ENCODE measurements around the gene METAP1D. TPM values are rescaled to one million over a fixed set of nuclear protein-coding genes. Genes with fewer than 3 reads are reported as not detected.

METAP1D gene
- total RNA-seq, 6 donors from 2014 or later, result 0.11 to 6.3 (median 2.9) TPM

DNA sequence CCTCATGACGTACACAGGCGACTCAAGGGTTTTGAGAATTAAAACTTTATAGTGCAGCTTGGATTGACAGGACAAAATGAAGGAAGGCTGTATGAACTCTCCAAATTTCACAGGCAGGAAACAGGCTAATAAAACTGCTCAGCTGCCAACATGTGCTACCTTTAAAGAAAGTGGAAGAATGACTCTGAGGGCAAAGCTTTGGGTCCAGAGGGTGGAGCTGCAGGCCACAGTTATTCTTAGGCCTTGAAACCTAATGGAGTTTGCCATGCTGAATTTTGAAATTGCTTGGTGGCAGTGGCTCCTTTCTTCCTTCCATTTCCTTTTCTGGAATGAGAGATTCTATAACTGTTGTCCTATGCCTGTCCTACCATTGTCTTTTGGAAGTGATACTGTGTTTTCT lies 42.7 kb upstream of the METAP1D start:
- H3K4me3 ChIP-seq, result no peak overlapping the region
- H3K9me3 ChIP-seq, result no peaks in the 10 kb centered on the region
- H3K4me1 ChIP-seq, result peaks cover 0 to 11% (median 6%) of the 10 kb centered on the region in 4 donors
- H3K27ac ChIP-seq, result peak overlapping the region in 1 of 4 donors; percentile 55
- TF ChIP-seq POLR2AphosphoS5 (IDR thresholded peaks at IDR 0.05) (no peak), POLR2A (IDR thresholded peaks at IDR 0.05) (no peak), EP300 (IDR thresholded peaks at IDR 0.05) (no peak)
- TF ChIP-seq, protein P1, sequence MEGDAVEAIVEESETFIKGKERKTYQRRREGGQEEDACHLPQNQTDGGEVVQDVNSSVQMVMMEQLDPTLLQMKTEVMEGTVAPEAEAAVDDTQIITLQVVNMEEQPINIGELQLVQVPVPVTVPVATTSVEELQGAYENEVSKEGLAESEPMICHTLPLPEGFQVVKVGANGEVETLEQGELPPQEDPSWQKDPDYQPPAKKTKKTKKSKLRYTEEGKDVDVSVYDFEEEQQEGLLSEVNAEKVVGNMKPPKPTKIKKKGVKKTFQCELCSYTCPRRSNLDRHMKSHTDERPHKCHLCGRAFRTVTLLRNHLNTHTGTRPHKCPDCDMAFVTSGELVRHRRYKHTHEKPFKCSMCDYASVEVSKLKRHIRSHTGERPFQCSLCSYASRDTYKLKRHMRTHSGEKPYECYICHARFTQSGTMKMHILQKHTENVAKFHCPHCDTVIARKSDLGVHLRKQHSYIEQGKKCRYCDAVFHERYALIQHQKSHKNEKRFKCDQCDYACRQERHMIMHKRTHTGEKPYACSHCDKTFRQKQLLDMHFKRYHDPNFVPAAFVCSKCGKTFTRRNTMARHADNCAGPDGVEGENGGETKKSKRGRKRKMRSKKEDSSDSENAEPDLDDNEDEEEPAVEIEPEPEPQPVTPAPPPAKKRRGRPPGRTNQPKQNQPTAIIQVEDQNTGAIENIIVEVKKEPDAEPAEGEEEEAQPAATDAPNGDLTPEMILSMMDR (IDR thresholded peaks at IDR 0.05), result no peak
- WGBS, 2 donors, result 92 to 97% methylated on average over 2 of the region's 2 CpGs
- H3K36me3 ChIP-seq, result peaks cover 0 to 14% (median 0%) of the 10 kb centered on the region in 4 donors
- no peaks in the 10 kb centered on the region for H3K27me3 ChIP-seq
- no peak for DNase-seq
- ATAC-seq (ENCODE audit: low FRiP score in 2 of 2), result no peak

DNA sequence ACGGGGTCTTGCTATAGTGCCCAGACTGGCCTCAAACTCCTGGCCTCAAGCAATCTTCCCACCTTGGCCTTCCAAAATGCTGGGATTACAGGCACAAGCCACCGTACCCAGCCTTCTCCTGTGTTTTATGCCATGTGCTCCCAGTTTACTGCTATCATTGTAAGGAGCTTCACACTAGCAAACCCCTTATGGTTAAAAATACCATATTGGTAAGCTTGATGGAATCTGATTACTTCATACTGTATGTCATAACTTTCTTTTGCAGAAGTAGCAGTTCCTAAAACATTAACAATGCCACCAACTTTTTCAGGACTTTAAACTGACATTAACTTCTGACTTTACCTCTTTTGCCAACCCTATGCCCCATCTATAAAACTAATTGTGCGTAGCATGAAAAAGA lies 41.3 kb upstream of the METAP1D start:
- WGBS, 2 donors, result 85 to 86% methylated on average over 3 of the region's 3 CpGs
- peak in 1 of 2 donors; percentile 62 for ATAC-seq (ENCODE audit: low FRiP score in 2 of 2)
- no peak for TF ChIP-seq POLR2AphosphoS5 (IDR thresholded peaks at IDR 0.05)
- no peak for TF ChIP-seq POLR2A (IDR thresholded peaks at IDR 0.05)
- no peak for TF ChIP-seq EP300 (IDR thresholded peaks at IDR 0.05)
- TF ChIP-seq, protein P1 (IDR thresholded peaks at IDR 0.05), result no peak
- DNase-seq, result no peak
- H3K9me3 ChIP-seq, result no peaks in the 10 kb centered on the region
- peaks cover 0 to 14% (median 0%) of the 10 kb centered on the region in 4 donors for H3K36me3 ChIP-seq
- no peak overlapping the region for H3K27ac ChIP-seq
- no peaks in the 10 kb centered on the region for H3K27me3 ChIP-seq
- peaks cover 0 to 11% (median 6%) of the 10 kb centered on the region in 4 donors for H3K4me1 ChIP-seq
- H3K4me3 ChIP-seq, result no peak overlapping the region

DNA sequence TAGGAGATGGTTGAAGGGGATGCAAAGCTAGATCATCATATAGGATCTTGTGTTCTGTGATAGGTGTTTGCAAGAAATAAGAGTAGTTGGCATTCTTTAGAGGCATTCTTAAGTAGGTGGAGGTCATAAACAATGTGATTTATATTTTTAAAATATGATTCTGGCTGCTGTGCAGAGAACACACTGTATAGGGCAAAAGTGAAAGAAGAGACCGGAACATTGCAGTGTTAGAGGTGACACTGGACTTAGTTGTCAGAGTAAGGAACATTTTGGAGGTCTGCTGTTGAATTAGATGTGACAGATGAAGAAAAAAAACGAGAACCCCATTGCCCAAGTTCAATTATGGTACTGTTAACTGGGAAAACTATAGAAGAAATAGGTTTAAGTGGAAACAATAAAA lies 39.8 kb upstream of the METAP1D start:
- peaks cover 0 to 11% (median 4%) of the 10 kb centered on the region in 4 donors for H3K4me1 ChIP-seq
- no peak for ATAC-seq (ENCODE audit: low FRiP score in 2 of 2)
- H3K27ac ChIP-seq, result no peak overlapping the region
- H3K4me3 ChIP-seq, result no peak overlapping the region
- H3K9me3 ChIP-seq, result no peaks in the 10 kb centered on the region
- no peak for DNase-seq
- TF ChIP-seq, protein P1 (IDR thresholded peaks at IDR 0.05), result no peak
- TF ChIP-seq EP300 (IDR thresholded peaks at IDR 0.05) (no peak), POLR2AphosphoS5 (IDR thresholded peaks at IDR 0.05) (no peak)
- H3K36me3 ChIP-seq, result peaks cover 0 to 9% (median 0%) of the 10 kb centered on the region in 4 donors
- WGBS, 2 donors, result 83 to 94% methylated on average over 2 of the region's 2 CpGs
- H3K27me3 ChIP-seq, result no peaks in the 10 kb centered on the region

DNA sequence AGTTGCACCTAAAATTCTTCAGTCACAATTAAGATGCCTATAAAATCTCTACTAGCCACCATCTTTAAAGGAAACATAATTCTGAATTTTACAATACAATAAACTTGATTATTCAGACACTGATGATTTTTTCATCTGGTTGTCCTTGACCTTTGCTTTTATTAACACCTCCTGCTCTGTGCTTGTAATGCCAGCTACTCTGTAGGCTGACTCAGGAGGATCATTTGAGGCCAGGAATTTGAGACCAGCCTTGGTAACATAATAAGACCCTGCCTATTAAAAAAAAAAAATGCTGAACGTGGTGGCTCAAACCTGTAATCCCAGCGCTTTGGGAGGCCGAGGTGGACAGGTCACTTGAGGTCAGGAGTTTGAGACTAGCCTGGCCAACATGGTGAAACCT lies 39.2 kb upstream of the METAP1D start:
- ATAC-seq (ENCODE audit: low FRiP score in 2 of 2) (no peak), DNase-seq (no peak)
- Histone ChIP-seq H3K4me3 (no peak overlapping the region), H3K4me1 (peaks cover 0 to 10% (median under 1%) of the 10 kb centered on the region in 4 donors), H3K9me3 (no peaks in the 10 kb centered on the region), H3K27ac (no peak overlapping the region), H3K27me3 (no peaks in the 10 kb centered on the region), H3K36me3 (peaks cover 0 to 14% (median 0%) of the 10 kb centered on the region in 4 donors)
- WGBS, 2 donors, result 96 to 100% methylated on average over 3 of the region's 3 CpGs
- TF ChIP-seq, protein P1 (IDR thresholded peaks at IDR 0.05), result no peak

DNA sequence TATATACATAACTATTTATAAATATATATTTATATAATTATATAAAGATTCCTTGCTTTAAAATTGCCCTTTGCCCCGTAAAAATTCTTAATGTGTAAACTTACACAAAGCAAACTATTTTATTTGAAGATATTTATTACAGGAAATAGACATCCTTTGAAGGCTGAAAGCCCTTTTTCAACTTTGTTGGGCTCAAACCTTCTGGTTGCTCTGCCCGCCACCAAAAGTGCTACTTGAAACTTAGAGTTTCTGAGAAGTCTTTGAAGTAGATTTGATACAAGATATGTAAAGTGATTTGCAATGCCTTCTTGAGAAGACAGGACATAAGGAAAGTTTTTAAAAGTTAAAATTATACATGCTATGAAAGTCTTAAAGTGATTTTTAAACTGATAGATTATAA lies 36.6 kb upstream of the METAP1D start:
- TF ChIP-seq, protein P1 (IDR thresholded peaks at IDR 0.05), result no peak
- no peak for TF ChIP-seq EP300 (IDR thresholded peaks at IDR 0.05)
- no peak for TF ChIP-seq POLR2AphosphoS5 (IDR thresholded peaks at IDR 0.05)
- TF ChIP-seq POLR2A (IDR thresholded peaks at IDR 0.05), result no peak
- H3K36me3 ChIP-seq, result peaks cover 3 to 31% (median 7%) of the 10 kb centered on the region in 4 donors
- peaks cover 0 to 3% (median 0%) of the 10 kb centered on the region in 4 donors for H3K4me1 ChIP-seq
- no peak overlapping the region for H3K27ac ChIP-seq
- no peaks in the 10 kb centered on the region for H3K9me3 ChIP-seq
- H3K27me3 ChIP-seq, result no peaks in the 10 kb centered on the region
- DNase-seq (no peak), ATAC-seq (ENCODE audit: low FRiP score in 2 of 2) (no peak)
- H3K4me3 ChIP-seq, result no peak overlapping the region
- 69 to 83% methylated on average over 2 of the region's 2 CpGs for WGBS, 2 donors
